GM18951 (cell line): ENCODE data around the gene MARCHF2.

Experiments used
- POLR2A ChIP-seq: IDR thresholded peaks from 4 replicates; pipeline ENCODE4 v1.6.1; 2011; ENCODE audit warnings: mild to moderate bottlenecking; ENCODE audit not compliant: insufficient read length, insufficient read depth; ENCODE audit errors: extremely low read depth
- in situ Hi-C: fragments of 300-500 bp; cut with MboI; formaldehyde crosslinking; loops from one replicate; pipeline ENCODE4 v1.12.0; 2022; ENCODE audit warnings: low sequenced_read_pairs, mixed read lengths, inconsistent platforms; ENCODE audit not compliant: unreplicated experiment

Gene MARCHF2

DNA sequence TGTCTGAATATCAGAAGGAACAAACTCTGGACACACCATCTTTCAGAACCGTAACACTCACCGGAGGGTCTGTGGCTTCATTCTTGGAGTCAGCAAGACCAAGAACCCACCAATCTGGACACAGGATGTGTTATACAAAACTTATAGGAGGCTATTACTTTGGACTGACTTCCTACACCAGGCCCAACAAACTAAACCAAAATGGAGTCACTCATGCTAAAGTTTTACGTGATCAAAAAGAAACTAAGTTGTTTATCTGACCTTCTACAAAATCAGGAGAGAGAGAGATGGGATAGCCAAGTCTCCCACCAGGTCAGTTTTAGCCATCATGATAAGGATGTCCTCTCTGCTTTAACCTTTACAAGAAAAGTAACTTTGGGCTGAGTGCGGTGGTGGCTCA is 26.1 kb upstream of the MARCHF2 start:
- in situ Hi-C loops: no loop called here
- no peak for TF ChIP-seq POLR2A

- in situ Hi-C loops: no loop called here
- no peak for TF ChIP-seq POLR2A
Observed at GRCh38 chr19:8387688-8388611, 25.2 kb upstream of the MARCHF2 start.

DNA sequence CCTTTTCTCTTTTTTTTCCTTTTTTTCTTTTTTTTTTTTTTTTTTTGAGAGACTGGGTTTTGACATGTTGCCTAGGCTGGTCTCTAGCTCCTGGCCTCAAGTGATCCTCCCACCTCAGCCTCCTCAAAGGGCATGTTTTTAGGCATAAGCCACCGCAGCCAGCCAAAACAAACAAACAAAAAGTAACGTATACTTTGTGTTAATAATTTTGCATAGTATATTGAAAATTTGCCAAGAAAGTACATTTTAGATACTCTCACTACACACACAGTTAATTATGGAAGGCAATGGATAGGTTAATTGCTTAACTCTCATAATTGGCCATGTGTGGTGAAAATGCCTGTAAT is 24.5 kb upstream of the MARCHF2 start:
- in situ Hi-C loops: no loop called here
- TF ChIP-seq POLR2A: no peak

- peak; percentile 71 for TF ChIP-seq POLR2A
- in situ Hi-C loops: no loop called here
Observed at GRCh38 chr19:8389891-8390616, 23.1 kb upstream of the MARCHF2 start, which contains the start of gene RAB11B. RAB11B (plus strand) TSS chr19:8390360; CDS start chr19:8390417, 57 bp downstream.

DNA sequence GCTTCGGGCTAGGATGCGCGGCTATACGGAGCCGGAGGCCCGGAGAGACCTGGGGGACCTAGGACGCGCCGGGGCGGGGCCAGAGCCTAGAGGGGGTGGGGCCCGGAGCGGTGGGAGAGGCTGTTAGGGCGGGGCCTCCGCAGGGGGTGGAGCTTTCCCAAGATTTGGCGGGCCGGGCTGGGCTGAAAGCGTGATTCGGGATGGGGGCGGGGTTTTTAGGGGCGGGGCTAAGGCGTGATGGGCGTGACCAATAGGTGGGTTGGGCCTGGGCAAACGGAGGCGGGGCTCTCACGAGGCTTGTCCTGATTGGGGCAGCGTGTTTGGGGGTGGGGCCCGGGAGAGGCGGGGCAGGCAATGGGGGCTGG is 22.5 kb upstream of the MARCHF2 start:
- in situ Hi-C loops: no loop called here
- TF ChIP-seq POLR2A: peak; percentile 37

DNA sequence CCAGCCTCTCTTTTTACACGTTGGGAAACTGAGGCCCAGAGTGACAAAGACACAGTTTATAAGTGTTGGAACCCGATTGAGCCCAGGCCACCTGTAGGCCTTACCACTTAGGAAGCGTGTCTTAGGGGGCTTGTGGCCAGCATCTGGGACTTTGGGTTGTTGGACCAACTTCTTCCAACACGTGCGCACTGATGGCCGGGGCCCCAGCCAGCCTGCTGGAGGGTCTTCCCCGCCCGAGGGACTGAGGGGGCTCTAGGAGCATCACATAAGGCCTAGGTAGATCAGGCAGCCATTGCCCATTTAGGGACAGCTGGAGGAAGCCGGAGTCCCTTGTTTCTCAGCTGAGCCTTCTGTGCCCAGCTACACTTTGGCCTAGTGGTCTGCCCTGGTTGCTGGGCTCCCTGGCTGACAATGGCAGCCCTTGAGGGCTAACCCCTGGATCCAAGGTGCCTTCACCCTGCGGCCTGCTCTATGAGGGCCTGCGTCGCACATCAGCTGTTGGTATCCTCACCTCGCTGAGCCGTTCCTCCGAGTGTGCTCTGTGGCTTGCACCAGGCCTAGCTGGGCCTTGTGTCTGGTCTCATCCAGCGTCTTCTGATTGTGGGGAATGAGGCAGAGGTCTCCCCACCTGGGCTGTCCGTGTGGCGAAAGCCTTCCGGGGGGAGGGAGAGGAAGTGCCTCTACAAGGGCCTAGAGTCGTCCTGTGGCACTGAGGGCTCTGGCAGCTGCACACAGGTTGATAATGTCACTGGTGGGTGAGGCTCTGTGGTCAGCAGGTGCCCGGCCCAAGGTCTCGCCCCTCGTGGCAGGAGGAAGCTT is 21.7 kb upstream of the MARCHF2 start:
- in situ Hi-C loops: no loop called here
- TF ChIP-seq POLR2A: no peak

DNA sequence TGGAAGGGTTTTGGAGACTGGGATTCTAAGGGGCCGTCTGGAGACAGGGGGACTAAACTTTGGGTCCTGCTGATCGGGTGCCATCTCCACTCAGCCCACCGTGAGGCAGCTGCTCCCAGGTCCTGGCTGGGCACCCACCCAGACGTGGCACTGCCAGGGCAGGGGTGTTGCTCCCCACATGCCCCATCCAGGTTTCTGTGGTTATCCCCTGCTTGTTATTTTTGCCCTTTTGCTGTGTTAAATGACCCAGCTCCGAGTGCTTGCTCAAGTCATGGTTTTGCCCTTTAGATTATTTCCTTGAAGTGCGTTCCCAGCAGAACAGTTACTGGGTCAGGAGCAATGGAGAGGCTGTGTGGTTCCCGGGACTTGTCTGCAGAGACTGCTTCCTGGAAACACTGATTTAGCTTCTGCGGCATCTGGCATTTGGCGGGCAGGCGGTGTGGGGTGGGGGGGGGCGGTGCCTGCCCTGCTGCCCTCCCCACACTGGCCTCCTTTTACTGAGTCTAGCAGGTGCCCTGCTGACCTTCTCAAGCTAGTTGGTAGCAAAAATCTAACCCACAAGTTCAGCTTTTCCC is 21.0 kb upstream of the MARCHF2 start:
- no peak for TF ChIP-seq POLR2A
- in situ Hi-C loops: no loop called here

DNA sequence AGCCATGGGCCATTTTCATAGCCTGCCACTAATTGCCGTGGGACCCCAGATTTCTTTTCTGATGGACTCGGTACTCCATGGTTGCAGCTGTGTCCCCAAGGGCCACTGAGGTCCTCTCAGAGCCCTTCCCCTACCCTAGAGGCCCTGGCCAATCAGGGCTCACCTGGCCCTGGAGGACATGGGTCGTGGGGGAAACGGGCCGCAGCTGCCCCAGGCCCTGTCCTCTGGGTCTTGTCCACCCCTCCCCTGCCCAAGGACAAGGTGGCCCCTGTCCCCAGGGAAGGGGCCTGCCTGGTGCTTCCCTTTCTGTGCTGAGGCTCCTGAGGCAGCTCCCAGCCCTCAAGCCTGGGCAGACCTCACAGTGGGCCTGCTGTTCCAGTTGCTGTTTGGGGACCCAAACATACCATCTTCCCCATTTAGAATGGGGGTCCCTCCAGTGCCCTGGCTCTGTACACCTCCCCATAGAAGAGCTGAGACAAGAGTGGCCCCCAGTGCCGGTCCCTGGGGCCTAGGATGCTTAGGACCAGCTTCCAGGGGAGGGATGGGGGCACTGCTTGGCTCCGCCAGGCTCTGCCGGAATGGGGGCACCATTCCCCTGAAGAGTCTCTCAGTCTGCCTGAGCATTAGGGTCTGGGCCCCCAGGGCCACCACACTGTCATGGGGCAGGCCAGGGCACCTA is 19.8 kb upstream of the MARCHF2 start:
- TF ChIP-seq POLR2A: no peak
- in situ Hi-C loops: no loop called here

DNA sequence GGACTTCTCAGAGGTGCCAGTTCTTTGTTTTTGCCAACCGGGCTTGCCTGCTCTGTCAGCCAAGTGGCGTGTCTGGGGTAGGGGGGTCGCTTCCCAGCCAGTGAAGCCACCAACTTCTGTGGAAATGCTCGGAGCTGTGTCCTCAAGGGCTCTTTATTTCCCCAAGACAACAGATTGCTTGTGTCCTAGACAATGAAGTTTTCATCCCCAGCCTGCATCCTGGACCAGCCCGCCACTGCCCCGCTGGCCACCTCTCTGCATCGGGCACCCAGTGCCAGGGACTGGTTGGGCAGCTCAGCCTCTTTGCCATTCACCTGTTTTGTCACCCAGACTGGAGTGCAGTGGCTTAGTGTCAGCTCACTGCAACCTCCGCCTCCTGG is 19.2 kb upstream of the MARCHF2 start:
- in situ Hi-C loops: no loop called here
- TF ChIP-seq POLR2A: no peak

GRCh38 chr19:8395621-8396082 is 17.5 kb upstream of the MARCHF2 start:
- in situ Hi-C loops: no loop called here
- no peak for TF ChIP-seq POLR2A

DNA sequence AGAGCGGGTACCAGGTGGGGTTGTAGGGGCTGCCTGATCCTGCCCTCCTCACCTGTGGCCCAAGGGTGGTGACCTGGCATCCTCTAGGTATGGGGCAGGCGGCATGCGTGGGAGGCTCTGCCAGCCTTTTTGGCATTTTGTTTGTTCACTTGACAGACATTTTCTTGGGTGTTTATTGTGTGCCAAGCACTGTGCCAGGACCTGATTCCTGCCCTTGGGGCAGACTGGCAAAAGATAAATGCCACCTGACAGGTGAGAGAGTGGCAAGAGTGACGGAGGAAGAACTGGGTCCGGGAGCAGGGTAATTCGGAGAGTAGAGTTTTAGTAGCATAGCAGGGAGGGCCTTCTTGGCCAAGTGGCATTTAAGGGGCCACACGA is 16.9 kb upstream of the MARCHF2 start:
- no peak for TF ChIP-seq POLR2A

GRCh38 chr19:8396563-8397203 is 16.4 kb upstream of the MARCHF2 start:
- in situ Hi-C loops: no loop called here
- no peak for TF ChIP-seq POLR2A

More for the DNA sequence above, 16.9 kb upstream of the MARCHF2 start:
- in situ Hi-C loops: no loop called here

DNA sequence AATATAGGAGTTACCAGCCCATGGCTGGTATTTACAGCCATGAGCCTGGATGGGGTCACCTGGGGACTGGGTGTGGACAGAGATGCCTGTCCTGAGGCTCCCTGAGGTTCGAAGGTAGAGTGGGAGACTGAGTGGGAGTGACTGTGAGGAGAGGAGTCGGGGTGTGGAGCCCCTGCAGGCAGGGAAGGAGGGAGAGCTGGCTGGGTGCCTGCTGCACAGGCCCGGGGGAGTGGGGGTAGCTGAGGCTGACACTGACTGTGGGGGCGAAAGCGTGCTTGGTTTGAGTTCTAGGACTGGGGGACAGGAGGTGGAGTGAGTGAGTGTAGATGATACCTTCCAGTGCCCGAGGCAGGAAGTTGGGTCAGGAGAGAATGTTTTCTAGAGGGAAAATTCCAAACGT is 15.8 kb upstream of the MARCHF2 start:
- in situ Hi-C loops: no loop called here
- TF ChIP-seq POLR2A: no peak
